ENCODE measurements around the gene ZNF785. TPM values are rescaled to one million over a fixed set of nuclear protein-coding genes. Genes with fewer than 3 reads are reported as not detected.

The ZNF785 gene
- total and polyA plus RNA-seq, 2 of the 13 experiments (the other 11 are each of a cell fraction or from before 2014, with no cell fraction given): 0.01 TPM; not detected in 1

- no peak for TF ChIP-seq ZNF275 (CRISPR knock-in tag; IDR thresholded peaks at IDR 0.05; ENCODE audit: borderline replicate concordance)
- 0 out of 2 replicates have a peak, but pooled peaks have one; percentile 42 for TF ChIP-seq ZNF841 (CRISPR knock-in tag; IDR thresholded peaks at IDR 0.05; ENCODE audit: borderline replicate concordance)
- TF ChIP-seq ZSCAN29 (CRISPR knock-in tag; conservative IDR thresholded peaks at IDR 0.05): peak; percentile 67; the same call in 1 of the 2 replicates
- TF ChIP-seq FOXK2 (IDR thresholded peaks at IDR 0.05): peak; percentile 83
- peak; percentile 32 for TF ChIP-seq MED8 (CRISPR knock-in tag; IDR thresholded peaks at IDR 0.05; ENCODE audit: insufficient replicate concordance)
- peak; percentile 81 for TF ChIP-seq ZNF574 (CRISPR knock-in tag; IDR thresholded peaks at IDR 0.05)
- TF ChIP-seq KAT2B (IDR thresholded peaks at IDR 0.05; ENCODE audit: borderline replicate concordance, low read depth, low read length): no peak
- no peak for TF ChIP-seq NR2F1 (CRISPR knock-in tag; IDR thresholded peaks at IDR 0.05)
- no peak for TF ChIP-seq ZFYVE20 (CRISPR knock-in tag; IDR thresholded peaks at IDR 0.05; ENCODE audit: borderline replicate concordance, low read depth)
- peak; percentile 71 for TF ChIP-seq PHF20 (CRISPR knock-in tag; IDR thresholded peaks at IDR 0.05)
- TF ChIP-seq SALL1 (CRISPR knock-in tag; IDR thresholded peaks at IDR 0.05): peak; percentile 53
- 0 out of 2 replicates have a peak, but pooled peaks have one; percentile 68 for TF ChIP-seq ZNF138 (CRISPR knock-in tag; IDR thresholded peaks at IDR 0.05; ENCODE audit: low read depth)
- TF ChIP-seq HOXA9 (CRISPR knock-in tag; IDR thresholded peaks at IDR 0.05; ENCODE audit: borderline replicate concordance): no peak
- TF ChIP-seq HNRNPUL1 (IDR thresholded peaks at IDR 0.05; ENCODE audit: low read depth, low read length): no peak
- no peak for TF ChIP-seq ZNF713 (CRISPR knock-in tag; IDR thresholded peaks at IDR 0.05)
- no peak for TF ChIP-seq USF2 (IDR thresholded peaks at IDR 0.05; ENCODE audit: low read depth, low read length)
- peak; percentile 42; the same call in 1 of the 2 replicates for TF ChIP-seq USF2 (CRISPR knock-in tag; IDR thresholded peaks at IDR 0.05; ENCODE audit: borderline replicate concordance)
- TF ChIP-seq ZNF431 (CRISPR knock-in tag; IDR thresholded peaks at IDR 0.05; ENCODE audit: borderline replicate concordance, low read depth): 0 out of 2 replicates have a peak, but pooled peaks have one; percentile 52
- peak; percentile 58; the same call in 1 of the 2 replicates for TF ChIP-seq ZNF441 (CRISPR knock-in tag; IDR thresholded peaks at IDR 0.05; ENCODE audit: borderline replicate concordance)
- no peak; the same call in 1 of the 2 replicates for TF ChIP-seq ZZZ3 (CRISPR knock-in tag; IDR thresholded peaks at IDR 0.05; ENCODE audit: borderline replicate concordance)
- no peak; the same call in 1 of the 2 replicates for TF ChIP-seq PPARG (CRISPR knock-in tag; conservative IDR thresholded peaks at IDR 0.05)
Measured at GRCh38 chr16:30571445-30572322, 13.8 kb downstream of the ZNF785 start, which contains the start of gene ZNF688 (continued).
